ENCODE measurements around the gene KLHL26. TPM values are rescaled to one million over a fixed set of nuclear protein-coding genes. Genes with fewer than 3 reads are reported as not detected.

Gene KLHL26
- total and polyA plus RNA-seq, 4 donors = 2.3 to 5.9 (median 2.4) TPM

GRCh38 chr19:18593367-18594095 lies 43.3 kb upstream of the KLHL26 start:
- Histone ChIP-seq H3K4me1 (ENCODE audit: control insufficient read depth in 4 of 4, insufficient read depth in 4 of 4, low read length in 3 of 4) (peaks cover 11 to 25% (median 16%) of the 10 kb centered on the region in 4 donors), H3K9me3 (ENCODE audit: control insufficient read depth in 4 of 4, low read length in 3 of 4) (no peaks in the 10 kb centered on the region), H3K27ac (ENCODE audit: low read depth in 1 of 2, low read length in 2 of 2) (no peak overlapping the region), H3K27me3 (ENCODE audit: control insufficient read depth in 4 of 4, insufficient read depth in 4 of 4, low read length in 3 of 4) (peaks cover 0 to 5% (median under 1%) of the 10 kb centered on the region in 4 donors), H3K9ac (ENCODE audit: low read depth in 1 of 2, low read length in 2 of 2) (no peak overlapping the region), H3K36me3 (ENCODE audit: control insufficient read depth in 4 of 4, insufficient read depth in 3 of 4, low read depth in 1 of 4, low read length in 3 of 4) (peaks cover 0 to 3% (median 1%) of the 10 kb centered on the region in 4 donors), H3K4me3 (ENCODE audit: low read depth in 1 of 3, low read length in 3 of 3) (peak overlapping the region in 1 of 3 donors; percentile 26)
- 42% methylated on average over 25 of the region's 25 CpGs for WGBS
- DNase-seq (ENCODE audit: low spot score) = no peak
- TF ChIP-seq ZBTB33 (IDR thresholded peaks at IDR 0.05) (no peak), EGR1 (IDR thresholded peaks at IDR 0.05; ENCODE audit: low read depth in 2 of 2) (no peak), HNF4A (conservative IDR thresholded peaks at IDR 0.05) (no peak), RXRA (IDR thresholded peaks at IDR 0.05) (no peak), FOXA2 (IDR thresholded peaks at IDR 0.05) (no peak), SP1 (IDR thresholded peaks at IDR 0.05) (no peak)

- peaks cover 11 to 19% (median 14%) of the 10 kb centered on the region in 4 donors for H3K4me1 ChIP-seq (ENCODE audit: control insufficient read depth in 4 of 4, insufficient read depth in 4 of 4, low read length in 3 of 4)
- H3K9ac ChIP-seq (ENCODE audit: low read depth in 1 of 2, low read length in 2 of 2) = no peak overlapping the region
- H3K27ac ChIP-seq (ENCODE audit: low read depth in 1 of 2, low read length in 2 of 2) = no peak overlapping the region
- H3K4me3 ChIP-seq (ENCODE audit: low read depth in 1 of 3, low read length in 3 of 3) = peak overlapping the region in 1 of 3 donors; percentile 26
- H3K27me3 ChIP-seq (ENCODE audit: control insufficient read depth in 4 of 4, insufficient read depth in 4 of 4, low read length in 3 of 4) = peaks cover 0 to 5% (median under 1%) of the 10 kb centered on the region in 4 donors
- no peaks in the 10 kb centered on the region for H3K9me3 ChIP-seq (ENCODE audit: control insufficient read depth in 4 of 4, low read length in 3 of 4)
- peak; percentile 71 for DNase-seq (ENCODE audit: low spot score)
- 1% methylated on average over 54 of the region's 54 CpGs for WGBS
- peaks cover 0 to 3% (median 1%) of the 10 kb centered on the region in 4 donors for H3K36me3 ChIP-seq (ENCODE audit: control insufficient read depth in 4 of 4, insufficient read depth in 3 of 4, low read depth in 1 of 4, low read length in 3 of 4)
- TF ChIP-seq HNF4G (IDR thresholded peaks at IDR 0.05) (no peak), RXRA (IDR thresholded peaks at IDR 0.05) (no peak), REST (IDR thresholded peaks at IDR 0.05) (no peak), TAF1 (conservative IDR thresholded peaks at IDR 0.05) (no peak), ZBTB33 (IDR thresholded peaks at IDR 0.05) (no peak), CTCF (IDR thresholded peaks at IDR 0.05; ENCODE audit: low read depth, low read length, missing input control) (peak; percentile 80), GABPA (IDR thresholded peaks at IDR 0.05 in 1 of 2, conservative IDR thresholded peaks at IDR 0.05 in 1 of 2) (no peak), FOXA1 (IDR thresholded peaks at IDR 0.05) (no peak), NR2F2 (IDR thresholded peaks at IDR 0.05) (no peak), MAX (IDR thresholded peaks at IDR 0.05) (no peak), ATF3 (IDR thresholded peaks at IDR 0.05) (no peak), FOXA2 (IDR thresholded peaks at IDR 0.05) (no peak), HNF4A (conservative IDR thresholded peaks at IDR 0.05) (no peak), RAD21 (IDR thresholded peaks at IDR 0.05) (peak; percentile 53 to 71), SP1 (IDR thresholded peaks at IDR 0.05) (no peak)
These were observed 42.6 kb upstream of the KLHL26 start for GRCh38 chr19:18594096-18594823.

All from liver (tissue), 9 donors.